Esophagus squamous epithelium (tissue), 5 donors: Measurements from ENCODE around the gene DAPK1. TPM values are rescaled to one million over a fixed set of nuclear protein-coding genes. Genes with fewer than 3 reads are reported as not detected.

ENCODE experiments used
- DNase-seq: peaks from one replicate; lab custom pipeline; 2025; lab: John Stamatoyannopoulos, UW
- H3K27ac ChIP-seq, 4 donors: fragments of 200-600 bp; sonication (generic); one replicate each; pipeline ENCODE4 v1.5.1; 2016 to 2019; ENCODE audit warnings: mild to moderate bottlenecking in 1 of 4
- H3K27me3 ChIP-seq, 4 donors: fragments of 200-600 bp; sonication (generic); 1 replicate in 3 of 4; 2 replicates in 1 of 4; pipeline versions ENCODE4 v1.5.1 to v1.6.0; 2017 to 2021; ENCODE audit warnings: antibody characterized with exemption in 1 of 4
- H3K36me3 ChIP-seq, 3 donors: fragments of 200-600 bp; sonication (generic); one replicate each; pipeline ENCODE4 v1.5.1; 2016 to 2019
- H3K4me1 ChIP-seq, 3 donors: fragments of 200-600 bp; sonication (generic); one replicate each; pipeline ENCODE4 v1.5.1; 2017 to 2019
- H3K4me3 ChIP-seq, 4 donors: fragments of 200-600 bp; sonication (generic); 1 replicate in 3 of 4; 2 replicates in 1 of 4; pipeline ENCODE4 v1.5.1; 2016 to 2019; ENCODE audit warnings: mild to moderate bottlenecking in 2 of 4, moderate library complexity in 1 of 4
- H3K9me3 ChIP-seq, 3 donors: fragments of 200-600 bp; sonication (generic); one replicate each; pipeline ENCODE4 v1.5.1; 2016 to 2019
- CTCF ChIP-seq, 6 experiments: fragments of 450-650 bp in 4 of 6; fragments of 200-600 bp in 2 of 6; sonication (generic) in 2 of 6; IDR thresholded peaks; one replicate each; pipeline ENCODE4 v1.5.1; 2016 to 2019; ENCODE audit warnings: antibody characterized with exemption in 6 of 6, mild to moderate bottlenecking in 4 of 6, moderate library complexity in 4 of 6
- POLR2A ChIP-seq, 4 donors: fragments of 450-650 bp; IDR thresholded peaks; one replicate each; pipeline ENCODE4 v1.6.1; 2017; ENCODE audit warnings: antibody characterized with exemption in 4 of 4, mild to moderate bottlenecking in 4 of 4, moderate library complexity in 3 of 4
- WGBS, 2 donors: methylation state at CpG; one replicate each; pipeline ENCODE4 v1.1.5; 2018; 5-methylcytosine and 5-hydroxymethylcytosine counted together
- intact Hi-C: fragments of 100-400 bp; cut with DNase I; formaldehyde crosslinking; loops from one replicate; pipeline ENCODE4 v1.15.0; 2022
- total RNA-seq, 4 donors: library from RNA; depleted of rRNA; stranded (reverse); fragments of >200 nt; gene quantifications; one replicate each; pipeline ENCODE4 v1.1.0, GENCODE V29; 2016
- donor health status: DM: yes; HTN: yes; CAD: no.

The DAPK1 gene
- total RNA-seq, 4 donors from 2014 or later: 2.2 to 14.5 (median 5.5) TPM

GRCh38 chr9:87592554-87593358 lies 95.1 kb downstream of the DAPK1 start:
- TF ChIP-seq POLR2A (IDR thresholded peaks at IDR 0.05): no peak
- TF ChIP-seq CTCF (IDR thresholded peaks at IDR 0.05): no peak
- peak overlapping the region in 1 of 4 donors; percentile 35 for H3K4me3 ChIP-seq
- whole genome bisulfite sequencing, 2 donors: 39 to 49% methylated on average over 14 of the region's 15 CpGs
- no peak for DNase-seq
- no peaks in the 10 kb centered on the region for H3K36me3 ChIP-seq
- H3K27ac ChIP-seq: peak overlapping the region in 2 of 4 donors; percentile 26 to 69
- peaks cover 7 to 27% (median 21%) of the 10 kb centered on the region in 3 donors for H3K4me1 ChIP-seq
- intact Hi-C loops: no loop called here
- peaks cover 0 to 12% (median 0%) of the 10 kb centered on the region in 4 donors for H3K27me3 ChIP-seq
- H3K9me3 ChIP-seq: no peaks in the 10 kb centered on the region

GRCh38 chr9:87593359-87593980 lies 95.8 kb downstream of the DAPK1 start:
- TF ChIP-seq CTCF (IDR thresholded peaks at IDR 0.05) (no peak), POLR2A (IDR thresholded peaks at IDR 0.05) (no peak)
- Histone ChIP-seq H3K4me3 (no peak overlapping the region), H3K27ac (peak overlapping the region in 1 of 4 donors; percentile 69), H3K27me3 (peaks cover 0 to 12% (median 0%) of the 10 kb centered on the region in 4 donors), H3K4me1 (peaks cover 7 to 27% (median 21%) of the 10 kb centered on the region in 3 donors), H3K9me3 (no peaks in the 10 kb centered on the region), H3K36me3 (no peaks in the 10 kb centered on the region)
- DNase-seq: no peak
- 51 to 75% methylated on average over 5 of the region's 5 CpGs for WGBS, 2 donors
- intact Hi-C loops: no loop called here

GRCh38 chr9:87594194-87594593 lies 96.5 kb downstream of the DAPK1 start:
- Histone ChIP-seq H3K4me3 (no peak overlapping the region), H3K4me1 (peaks cover 7 to 27% (median 21%) of the 10 kb centered on the region in 3 donors), H3K9me3 (no peaks in the 10 kb centered on the region), H3K36me3 (no peaks in the 10 kb centered on the region), H3K27me3 (peaks cover 0 to 12% (median 0%) of the 10 kb centered on the region in 4 donors), H3K27ac (peak overlapping the region in 2 of 4 donors; percentile 8 to 30)
- TF ChIP-seq CTCF (IDR thresholded peaks at IDR 0.05) (no peak), POLR2A (IDR thresholded peaks at IDR 0.05) (no peak)
- WGBS, 2 donors: 77 to 86% methylated on average over 4 of the region's 4 CpGs
- no peak for DNase-seq
- intact Hi-C loops: no loop called here

GRCh38 chr9:87594662-87595061 lies 97.0 kb downstream of the DAPK1 start:
- TF ChIP-seq POLR2A (IDR thresholded peaks at IDR 0.05): no peak
- TF ChIP-seq CTCF (IDR thresholded peaks at IDR 0.05): no peak
- Histone ChIP-seq H3K36me3 (no peaks in the 10 kb centered on the region), H3K4me1 (peaks cover 7 to 27% (median 21%) of the 10 kb centered on the region in 3 donors), H3K4me3 (no peak overlapping the region), H3K9me3 (no peaks in the 10 kb centered on the region), H3K27ac (peak overlapping the region in 2 of 4 donors; percentile 8 to 30), H3K27me3 (peaks cover 0 to 12% (median 0%) of the 10 kb centered on the region in 4 donors)
- intact Hi-C loops: no loop called here
- DNase-seq: no peak

GRCh38 chr9:87595610-87596009 lies 97.9 kb downstream of the DAPK1 start:
- H3K4me3 ChIP-seq: no peak overlapping the region
- peaks cover 7 to 32% (median 22%) of the 10 kb centered on the region in 3 donors for H3K4me1 ChIP-seq
- no peak for DNase-seq
- peaks cover 0 to 18% (median 0%) of the 10 kb centered on the region in 4 donors for H3K27me3 ChIP-seq
- no peaks in the 10 kb centered on the region for H3K36me3 ChIP-seq
- no peaks in the 10 kb centered on the region for H3K9me3 ChIP-seq
- whole genome bisulfite sequencing, 2 donors: 74 to 86% methylated on average over 12 of the region's 12 CpGs
- TF ChIP-seq POLR2A (IDR thresholded peaks at IDR 0.05): no peak
- no peak for TF ChIP-seq CTCF (IDR thresholded peaks at IDR 0.05)
- no peak overlapping the region for H3K27ac ChIP-seq
- intact Hi-C loops: no loop called here
